H1 (cell line): Measurements from ENCODE around the gene TRIAP1.

ENCODE experiments used
- CREB1 ChIP-seq: IDR thresholded peaks from 2 replicates; pipeline ENCODE4 v1.6.1; 2012; ENCODE audit warnings: inconsistent platforms
- YY1 ChIP-seq: IDR thresholded peaks from 2 replicates; pipeline ENCODE4 v1.6.1; 2011; ENCODE audit warnings: low read depth, mild to moderate bottlenecking, low read length

DNA sequence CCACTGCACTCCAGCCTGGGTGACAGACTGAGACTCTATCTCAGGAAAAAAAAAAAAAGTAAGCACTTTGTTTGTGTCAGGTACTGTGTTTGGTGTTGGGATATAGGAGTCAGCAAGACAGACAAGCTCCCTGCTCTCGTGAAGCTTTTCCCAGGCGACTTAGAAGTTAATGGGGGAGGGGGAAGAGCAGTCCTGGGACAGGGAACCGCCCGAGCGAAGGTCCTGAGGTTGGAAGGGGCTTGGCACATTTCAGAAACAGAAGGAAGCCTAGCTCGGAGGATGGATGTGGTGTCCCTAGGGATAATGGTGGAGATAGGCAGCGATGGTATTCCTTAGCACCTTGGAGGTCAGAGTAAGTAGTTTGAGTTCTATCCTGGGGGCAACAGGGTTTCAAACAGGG, 16.8 kb downstream of the TRIAP1 start:
- no peak for TF ChIP-seq CREB1
- TF ChIP-seq YY1, result no peak
